GM18861 (cell line): ENCODE measurements around the gene MROH2B.

Source experiments
- ATAC-seq: cut with Tn5 transposase; IDR thresholded peaks from one replicate; pipeline ENCODE4 v1.9.1; 2021; ENCODE audit not compliant: unreplicated experiment

Gene MROH2B

GRCh38 chr5:41071242-41071641 lies at the start of gene MROH2B:
Gene MROH2B (minus strand): TSS chr5:41071342. CDS start chr5:41070852, 490 bp downstream.
- ATAC-seq = no peak

GRCh38 chr5:41120600-41120999 lies 49.5 kb upstream of the MROH2B start:
- no peak for ATAC-seq

- no peak for ATAC-seq
Measured at GRCh38 chr5:41118177-41118576, 47.0 kb upstream of the MROH2B start.

GRCh38 chr5:41115281-41115680 lies 44.1 kb upstream of the MROH2B start:
- no peak for ATAC-seq

GRCh38 chr5:41112486-41113455 lies 41.6 kb upstream of the MROH2B start:
- ATAC-seq = no peak

- ATAC-seq = no peak
Measured at GRCh38 chr5:41109186-41109585, 38.0 kb upstream of the MROH2B start.

- no peak for ATAC-seq
Measured at GRCh38 chr5:41102341-41102740, 31.2 kb upstream of the MROH2B start.

GRCh38 chr5:41097642-41098041 lies 26.5 kb upstream of the MROH2B start:
- no peak for ATAC-seq

- no peak for ATAC-seq
Measured at GRCh38 chr5:41095324-41096101, 24.4 kb upstream of the MROH2B start.

GRCh38 chr5:41094871-41095270 lies 23.7 kb upstream of the MROH2B start:
- ATAC-seq = no peak

GRCh38 chr5:41093803-41094202 lies 22.7 kb upstream of the MROH2B start:
- no peak for ATAC-seq

GRCh38 chr5:41087461-41087860 lies 16.3 kb upstream of the MROH2B start:
- no peak for ATAC-seq

GRCh38 chr5:41083306-41083705 lies 12.2 kb upstream of the MROH2B start:
- no peak for ATAC-seq

- no peak for ATAC-seq
Measured at GRCh38 chr5:41071975-41072374, 833 bp upstream of the MROH2B start.

- ATAC-seq = no peak
Measured at GRCh38 chr5:41067714-41068568, 3.2 kb downstream of the MROH2B start.

- ATAC-seq = no peak
Measured at GRCh38 chr5:41065691-41066335, 5.3 kb downstream of the MROH2B start.

- no peak for ATAC-seq
Measured at GRCh38 chr5:41057940-41058339, 13.2 kb downstream of the MROH2B start.

GRCh38 chr5:41057231-41057630 lies 13.9 kb downstream of the MROH2B start:
- ATAC-seq = no peak

GRCh38 chr5:41048986-41049385 lies 22.2 kb downstream of the MROH2B start:
- ATAC-seq = no peak

- no peak for ATAC-seq
Measured at GRCh38 chr5:41043109-41043747, 27.9 kb downstream of the MROH2B start.
